Measurements from ENCODE around the gene TMEM254. TPM values are rescaled to one million over a fixed set of nuclear protein-coding genes. Genes with fewer than 3 reads are reported as not detected.
A peak's percentile ranks its signal among the peaks of the same experiment; 100 is the strongest.
"Not testable (repeated sequence)": the region's sequence is repeated elsewhere in the genome, so short reads cannot be mapped to it uniquely, and the experiment has no call there.

Gene TMEM254
- total and polyA plus RNA-seq, 2 experiments from 2014 or later = 21.1 to 21.5 TPM

GRCh38 chr10:80044935-80045334 is 33.5 kb upstream of the TMEM254 start:
- not testable (repeated sequence) for H3K27me3 ChIP-seq (ENCODE audit: insufficient read depth); H3F3A ChIP-seq (replicated peaks; ENCODE audit: low read depth); H3K27me3 Mint-ChIP-seq (ENCODE audit: insufficient read depth, low read depth, poor library complexity); H3K9me3 Mint-ChIP-seq; H3K79me2 ChIP-seq (replicated peaks; ENCODE audit: insufficient read depth); H3K4me2 ChIP-seq; H3K36me3 Mint-ChIP-seq (ENCODE audit: low read depth); H3K36me3 ChIP-seq (ENCODE audit: insufficient read depth); H3K4me1 Mint-ChIP-seq; H3K27ac ChIP-seq (ENCODE audit: low read depth); H3K9me2 ChIP-seq (ENCODE audit: insufficient read depth); H3K4me3 Mint-ChIP-seq; H4K20me1 ChIP-seq (replicated peaks; ENCODE audit: insufficient read depth); H3K27ac Mint-ChIP-seq; H3K4me3 ChIP-seq; H3K4me1 ChIP-seq (ENCODE audit: insufficient read depth)
- peak overlapping the region; percentile 23; the same call in 1 of the 2 replicates for H2AFZ ChIP-seq
- peak; percentile 14 to 55; a peak in 2 of 4 replicates for TF ChIP-seq CTCF (conservative IDR thresholded peaks at IDR 0.05; ENCODE audit: low read depth in 2 of 2)
- peak; percentile 82 for ATAC-seq
- DNase-seq (ENCODE audit: low spot score) = peak; percentile 65

- no peak overlapping the region for H3K27ac Mint-ChIP-seq
- H3K36me3 ChIP-seq (ENCODE audit: insufficient read depth) = no peaks in the 10 kb centered on the region
- H3K4me1 Mint-ChIP-seq = no peaks in the 10 kb centered on the region
- H3K9me3 Mint-ChIP-seq = no peaks in the 10 kb centered on the region
- H3K27ac ChIP-seq (ENCODE audit: low read depth) = no peak overlapping the region
- H3F3A ChIP-seq (replicated peaks; ENCODE audit: low read depth) = no peaks in the 10 kb centered on the region
- no peaks in the 10 kb centered on the region for H3K27me3 ChIP-seq (ENCODE audit: insufficient read depth)
- TF ChIP-seq CREB1 (CRISPR knock-in tag; IDR thresholded peaks at IDR 0.05; ENCODE audit: low read depth) (no peak), CTCF (conservative IDR thresholded peaks at IDR 0.05; ENCODE audit: low read depth in 2 of 2) (peak; percentile 96 to 99)
- DNase-seq (ENCODE audit: low spot score) (peak; percentile 92), ATAC-seq (peak; percentile 98)
- H3K79me2 ChIP-seq (replicated peaks; ENCODE audit: insufficient read depth) = no peaks in the 10 kb centered on the region
- H3K36me3 Mint-ChIP-seq (ENCODE audit: low read depth) = no peaks in the 10 kb centered on the region
- H2AFZ ChIP-seq = no peak overlapping the region
- no peak overlapping the region for H3K4me3 ChIP-seq
- no peak overlapping the region for H3K4me3 Mint-ChIP-seq
- no peaks in the 10 kb centered on the region for H4K20me1 ChIP-seq (replicated peaks; ENCODE audit: insufficient read depth)
- peaks cover 5% of the 10 kb centered on the region for H3K27me3 Mint-ChIP-seq (ENCODE audit: insufficient read depth, low read depth, poor library complexity)
- no peak overlapping the region for H3K4me2 ChIP-seq
- H3K9me2 ChIP-seq (ENCODE audit: insufficient read depth) = no peaks in the 10 kb centered on the region
- H3K4me1 ChIP-seq (ENCODE audit: insufficient read depth) = no peaks in the 10 kb centered on the region
Measured at GRCh38 chr10:80046629-80047441, 31.6 kb upstream of the TMEM254 start.

GRCh38 chr10:80050752-80051151 is 27.7 kb upstream of the TMEM254 start:
- no peak for ATAC-seq
- H3K27ac Mint-ChIP-seq = no peak overlapping the region
- TF ChIP-seq CREB1 (CRISPR knock-in tag; IDR thresholded peaks at IDR 0.05; ENCODE audit: low read depth) = no peak
- TF ChIP-seq EZH2phosphoT487 (IDR thresholded peaks at IDR 0.05; ENCODE audit: unreplicated experiment) = no peak
- TF ChIP-seq REST (IDR thresholded peaks at IDR 0.05; ENCODE audit: unreplicated experiment) = no peak
- TF ChIP-seq CTCF (conservative IDR thresholded peaks at IDR 0.05; ENCODE audit: low read depth in 2 of 2) = no peak
- no peak for TF ChIP-seq ETS1 (IDR thresholded peaks at IDR 0.05)

More at GRCh38 chr10:80050752-80051151, 27.7 kb upstream of the TMEM254 start:
- DNase-seq (ENCODE audit: low spot score) = no peak
- Mint-ChIP-seq H3K27me3 (ENCODE audit: insufficient read depth, low read depth, poor library complexity) (peaks cover 7% of the 10 kb centered on the region), H3K36me3 (ENCODE audit: low read depth) (no peaks in the 10 kb centered on the region), H3K9me3 (no peaks in the 10 kb centered on the region), H3K4me3 (no peak overlapping the region), H3K4me1 (no peaks in the 10 kb centered on the region)
- H3F3A ChIP-seq (replicated peaks; ENCODE audit: low read depth) = no peaks in the 10 kb centered on the region
- H3K27ac ChIP-seq (ENCODE audit: low read depth) = no peak overlapping the region
- H3K4me3 ChIP-seq = no peak overlapping the region
- no peaks in the 10 kb centered on the region for H3K27me3 ChIP-seq (ENCODE audit: insufficient read depth)
- H3K4me2 ChIP-seq = no peak overlapping the region
- no peak overlapping the region for H2AFZ ChIP-seq
- H3K9me2 ChIP-seq (ENCODE audit: insufficient read depth) = no peaks in the 10 kb centered on the region
- no peaks in the 10 kb centered on the region for H3K36me3 ChIP-seq (ENCODE audit: insufficient read depth)
- H3K4me1 ChIP-seq (ENCODE audit: insufficient read depth) = no peaks in the 10 kb centered on the region
- H3K79me2 ChIP-seq (replicated peaks; ENCODE audit: insufficient read depth) = no peaks in the 10 kb centered on the region
- no peaks in the 10 kb centered on the region for H4K20me1 ChIP-seq (replicated peaks; ENCODE audit: insufficient read depth)
